CD4-positive, alpha-beta T cell (primary cell): ENCODE measurements around the gene CRB1. TPM values are rescaled to one million over a fixed set of nuclear protein-coding genes. Genes with fewer than 3 reads are reported as not detected.

ENCODE experiments used
- ATAC-seq: fragments of 200-7000 bp; cut with Tn5 transposase; one replicate; pipeline ENCODE4 v1.10.0; 2022; ENCODE audit warnings: mild to moderate bottlenecking; ENCODE audit not compliant: poor library complexity
- CTCF ChIA-PET: fragments of 350-600 bp; sonication (Branson Sonifier 250); formaldehyde crosslinking; loops from one replicate; lab custom pipeline; 2021; ENCODE audit warnings: antibody characterized with exemption, inconsistent platforms; lab: Charles Lee
- POLR2A ChIA-PET: fragments of 350-600 bp; sonication (Branson Sonifier 250); formaldehyde crosslinking; loops from one replicate; lab custom pipeline; 2021; ENCODE audit warnings: antibody characterized with exemption, inconsistent platforms; lab: Charles Lee
- DNase-seq, 14 experiments: peaks; one replicate each; pipeline ENCODE4 v3.0.0-alpha.2; 2013 to 2020; ENCODE audit warnings: mixed read lengths in 2 of 14
- H3K27ac ChIP-seq, 2 donors: one replicate each; pipeline versions ENCODE4 v1.5.1 to v1.7.0; 2013; ENCODE audit warnings: low read length in 2 of 2, low read depth in 1 of 2, mild to moderate bottlenecking in 1 of 2
- H3K27me3 ChIP-seq, 2 experiments: 1 replicate in 1 of 2; 2 replicates in 1 of 2; pipeline versions ENCODE4 v1.6.1 to v1.7.0; 2013; ENCODE audit warnings: low read length in 2 of 2, control low read depth in 1 of 2, mild to moderate bottlenecking in 1 of 2, moderate library complexity in 1 of 2; ENCODE audit not compliant: insufficient read depth in 2 of 2, control insufficient read depth in 1 of 2
- H3K36me3 ChIP-seq: one replicate; pipeline ENCODE4 v1.6.1; 2013; ENCODE audit warnings: low read length, control low read depth; ENCODE audit not compliant: insufficient read depth
- H3K4me1 ChIP-seq: one replicate; pipeline ENCODE4 v1.6.1; 2013; ENCODE audit warnings: low read length, control low read depth; ENCODE audit not compliant: insufficient read depth
- H3K4me3 ChIP-seq: one replicate; pipeline ENCODE4 v1.5.1; 2013; ENCODE audit warnings: mild to moderate bottlenecking, low read length, moderate library complexity
- H3K9me3 ChIP-seq, 2 experiments: 1 replicate in 1 of 2; 2 replicates in 1 of 2; pipeline versions ENCODE4 v1.6.1 to v1.7.0; 2013; ENCODE audit warnings: low read length in 2 of 2, mild to moderate bottlenecking in 2 of 2, control low read depth in 1 of 2, moderate library complexity in 1 of 2; ENCODE audit not compliant: control insufficient read depth in 1 of 2, insufficient read depth in 1 of 2
- H3K27ac Mint-ChIP-seq: one replicate; pipeline ENCODE4 v1.8.0; 2020; ENCODE audit warnings: mixed read lengths
- H3K27me3 Mint-ChIP-seq: one replicate; pipeline ENCODE4 v1.8.0; 2021; ENCODE audit warnings: mixed read lengths
- H3K36me3 Mint-ChIP-seq: one replicate; pipeline ENCODE4 v1.8.0; 2021; ENCODE audit warnings: low read depth, mixed read lengths
- H3K4me1 Mint-ChIP-seq: one replicate; pipeline ENCODE4 v1.8.0; 2021; ENCODE audit warnings: low read depth, mixed read lengths
- H3K4me3 Mint-ChIP-seq: one replicate; pipeline ENCODE4 v1.8.0; 2020; ENCODE audit warnings: mild to moderate bottlenecking, mixed read lengths
- H3K9me3 Mint-ChIP-seq: one replicate; pipeline ENCODE4 v1.8.0; 2020; ENCODE audit warnings: mixed read lengths
- intact Hi-C, 2 experiments: fragments of 100-400 bp; cut with DNase I in 1 of 2; cut with micrococcal nuclease in 1 of 2; formaldehyde crosslinking; loops; one replicate each; pipeline versions ENCODE4 v1.15.1 to v1.9.0; 2023 to 2025; cut with DNase I, micrococcal nuclease
- total RNA-seq, 174 experiments: library from RNA in 2 of 174; stranded (reverse) in 2 of 174; gene quantifications; one replicate each; pipeline ENCODE4 v1.2.3 and lab custom pipeline; 2021 to 2026
- TF ChIP-seq, protein P1 (sequence below): fragments of 200-600 bp; IDR thresholded peaks from one replicate; pipeline ENCODE4 v1.8.0; 2022; ENCODE audit warnings: antibody characterized with exemption, mild to moderate bottlenecking

The CRB1 gene
- total RNA-seq, 2 experiments from 2014 or later: 0.17 to 0.25 TPM

DNA sequence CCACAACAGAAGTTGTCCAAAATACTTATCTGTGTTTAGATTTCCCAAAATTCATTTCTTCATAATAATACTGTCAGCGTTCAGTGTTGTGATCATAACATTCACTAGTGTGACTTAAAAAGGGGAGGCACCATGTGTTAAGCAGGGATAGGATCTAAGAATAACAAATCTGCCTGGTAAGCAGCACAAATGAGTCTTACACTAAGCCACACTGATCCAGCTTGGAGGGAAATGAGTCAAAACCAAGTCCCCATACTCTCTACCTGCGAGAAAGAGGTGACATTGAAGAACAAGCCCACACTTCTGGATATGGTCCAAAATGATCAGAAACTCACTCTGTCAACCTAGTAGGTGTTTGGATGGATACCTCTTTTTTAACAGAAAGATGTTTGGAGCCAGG, 145.5 kb downstream of the CRB1 start:
- intact Hi-C loops: no loop called here
- POLR2A ChIA-PET: no interaction called here
- no peaks in the 10 kb centered on the region for H3K27me3 Mint-ChIP-seq

DNA sequence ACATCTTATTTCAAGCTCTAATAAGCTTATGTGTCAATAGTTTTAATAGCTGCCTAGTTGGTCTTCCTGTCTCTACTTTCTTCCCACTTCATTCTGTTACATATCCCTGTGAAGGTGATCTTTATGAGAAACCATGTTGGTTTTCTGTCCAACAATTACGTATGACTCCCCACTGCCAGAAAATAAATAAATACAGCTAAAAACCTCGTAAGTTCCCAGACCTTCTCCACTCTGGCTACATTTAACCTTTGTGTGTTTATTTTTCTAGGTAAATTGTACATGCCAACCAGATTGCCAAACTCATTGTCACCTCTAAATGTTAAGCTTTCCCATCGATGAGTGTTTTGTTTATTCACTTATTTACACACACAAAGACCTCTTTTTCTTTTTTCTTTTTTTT, 147.2 kb downstream of the CRB1 start:
- intact Hi-C loops: no loop called here
- no peaks in the 10 kb centered on the region for H3K36me3 ChIP-seq
- no peaks in the 10 kb centered on the region for H3K27me3 ChIP-seq
- no peak overlapping the region for H3K4me3 ChIP-seq
- TF ChIP-seq, protein P1, sequence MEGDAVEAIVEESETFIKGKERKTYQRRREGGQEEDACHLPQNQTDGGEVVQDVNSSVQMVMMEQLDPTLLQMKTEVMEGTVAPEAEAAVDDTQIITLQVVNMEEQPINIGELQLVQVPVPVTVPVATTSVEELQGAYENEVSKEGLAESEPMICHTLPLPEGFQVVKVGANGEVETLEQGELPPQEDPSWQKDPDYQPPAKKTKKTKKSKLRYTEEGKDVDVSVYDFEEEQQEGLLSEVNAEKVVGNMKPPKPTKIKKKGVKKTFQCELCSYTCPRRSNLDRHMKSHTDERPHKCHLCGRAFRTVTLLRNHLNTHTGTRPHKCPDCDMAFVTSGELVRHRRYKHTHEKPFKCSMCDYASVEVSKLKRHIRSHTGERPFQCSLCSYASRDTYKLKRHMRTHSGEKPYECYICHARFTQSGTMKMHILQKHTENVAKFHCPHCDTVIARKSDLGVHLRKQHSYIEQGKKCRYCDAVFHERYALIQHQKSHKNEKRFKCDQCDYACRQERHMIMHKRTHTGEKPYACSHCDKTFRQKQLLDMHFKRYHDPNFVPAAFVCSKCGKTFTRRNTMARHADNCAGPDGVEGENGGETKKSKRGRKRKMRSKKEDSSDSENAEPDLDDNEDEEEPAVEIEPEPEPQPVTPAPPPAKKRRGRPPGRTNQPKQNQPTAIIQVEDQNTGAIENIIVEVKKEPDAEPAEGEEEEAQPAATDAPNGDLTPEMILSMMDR: no peak
- no peaks in the 10 kb centered on the region for H3K36me3 Mint-ChIP-seq
- H3K4me1 Mint-ChIP-seq: peaks cover 3% of the 10 kb centered on the region
- H3K4me1 ChIP-seq: no peaks in the 10 kb centered on the region
- H3K4me3 Mint-ChIP-seq: no peak overlapping the region
- no peak overlapping the region for H3K27ac ChIP-seq
- no peaks in the 10 kb centered on the region for H3K9me3 Mint-ChIP-seq
- no peak overlapping the region for H3K27ac Mint-ChIP-seq
- DNase-seq (no peak), ATAC-seq (no peak)
- no peaks in the 10 kb centered on the region for H3K9me3 ChIP-seq
- ChIA-PET POLR2A (no interaction called here), CTCF (no interaction called here)
- H3K27me3 Mint-ChIP-seq: no peaks in the 10 kb centered on the region

More for the DNA sequence above, 145.5 kb downstream of the CRB1 start:
- DNase-seq (no peak), ATAC-seq (no peak)
- no peaks in the 10 kb centered on the region for H3K36me3 ChIP-seq
- Mint-ChIP-seq H3K36me3 (no peaks in the 10 kb centered on the region), H3K27ac (no peak overlapping the region), H3K4me3 (no peak overlapping the region), H3K4me1 (peaks cover 17% of the 10 kb centered on the region), H3K9me3 (no peaks in the 10 kb centered on the region)
- no peaks in the 10 kb centered on the region for H3K9me3 ChIP-seq
- no peak overlapping the region for H3K4me3 ChIP-seq
- TF ChIP-seq, protein P1: no peak
- no peaks in the 10 kb centered on the region for H3K27me3 ChIP-seq
- CTCF ChIA-PET: no interaction called here
- no peak overlapping the region for H3K27ac ChIP-seq
- H3K4me1 ChIP-seq: no peaks in the 10 kb centered on the region

DNA sequence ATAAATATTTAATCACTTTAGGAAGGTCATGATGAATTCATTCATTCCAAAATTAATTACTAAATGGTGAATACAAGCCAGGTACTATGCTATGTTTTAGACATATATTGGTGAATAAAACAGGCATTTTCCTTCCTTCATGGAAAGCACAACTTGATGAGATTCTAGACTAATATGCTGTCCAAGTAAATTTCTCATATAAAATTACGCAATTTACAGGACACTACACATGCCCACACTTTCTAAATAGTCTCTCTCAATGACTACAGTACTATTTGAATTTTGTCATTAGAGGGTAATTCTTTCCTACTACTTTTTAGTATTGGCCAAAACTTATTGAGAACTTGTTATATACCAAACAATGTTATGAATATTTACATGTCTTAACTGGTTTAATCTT, 150.6 kb downstream of the CRB1 start:
- Mint-ChIP-seq H3K4me1 (no peaks in the 10 kb centered on the region), H3K27ac (no peak overlapping the region), H3K27me3 (no peaks in the 10 kb centered on the region), H3K4me3 (no peak overlapping the region), H3K9me3 (no peaks in the 10 kb centered on the region), H3K36me3 (no peaks in the 10 kb centered on the region)
- ChIA-PET POLR2A (no interaction called here), CTCF (no interaction called here)
- Histone ChIP-seq H3K4me1 (no peaks in the 10 kb centered on the region), H3K27me3 (no peaks in the 10 kb centered on the region), H3K9me3 (no peaks in the 10 kb centered on the region), H3K4me3 (no peak overlapping the region), H3K36me3 (no peaks in the 10 kb centered on the region), H3K27ac (no peak overlapping the region)
- no peak for ATAC-seq
- intact Hi-C loops: no loop called here
- DNase-seq: no peak
- TF ChIP-seq, protein P1: no peak
